ENCODE data around the gene SEC11C.

- TF ChIP-seq CTCF (IDR thresholded peaks at IDR 0.05) (no peak), POLR2AphosphoS5 (IDR thresholded peaks at IDR 0.05) (no peak), POLR2A (IDR thresholded peaks at IDR 0.05) (no peak)
These were observed 33.1 kb downstream of the SEC11C start for GRCh38 chr18:59172664-59173249.

All from breast epithelium (tissue), 3 donors.